ENCODE data around the gene ARFRP1.

The ARFRP1 gene

DNA sequence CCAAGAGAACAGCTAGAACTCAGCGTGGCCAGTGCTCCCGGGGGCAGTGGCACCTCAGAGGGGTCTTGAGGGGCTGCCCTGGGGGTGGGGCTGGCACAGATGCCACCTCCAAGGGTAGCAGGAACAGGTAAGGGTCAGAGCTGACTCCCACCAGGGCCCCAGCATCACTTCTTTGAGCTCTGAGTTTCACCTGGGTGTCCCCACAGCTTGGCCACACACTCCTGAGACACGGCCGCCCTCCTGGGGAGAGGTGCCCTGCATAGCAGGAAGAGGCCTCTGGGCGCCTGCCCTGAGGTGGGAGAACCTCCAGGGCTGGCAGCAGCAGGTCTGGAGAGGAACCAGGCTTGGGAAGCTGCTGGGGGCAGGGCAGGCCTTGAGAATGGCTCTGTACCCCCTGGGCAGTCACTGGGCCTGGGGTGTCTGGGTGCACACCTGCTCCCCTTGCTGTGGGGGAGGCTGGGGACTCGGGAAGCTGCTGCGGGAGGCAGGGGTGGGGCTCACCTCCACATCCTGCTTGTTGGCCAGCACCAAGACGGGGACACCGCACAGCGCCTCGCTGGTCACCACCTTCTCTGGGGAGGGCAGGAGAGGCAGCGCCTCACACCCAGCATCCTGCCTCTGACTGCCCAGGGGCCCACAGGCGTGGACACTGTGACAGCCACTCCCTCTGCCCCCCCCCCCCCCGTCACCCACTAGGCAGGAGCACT is 6.3 kb downstream of the ARFRP1 start:
- no peak for DNase-seq

DNA sequence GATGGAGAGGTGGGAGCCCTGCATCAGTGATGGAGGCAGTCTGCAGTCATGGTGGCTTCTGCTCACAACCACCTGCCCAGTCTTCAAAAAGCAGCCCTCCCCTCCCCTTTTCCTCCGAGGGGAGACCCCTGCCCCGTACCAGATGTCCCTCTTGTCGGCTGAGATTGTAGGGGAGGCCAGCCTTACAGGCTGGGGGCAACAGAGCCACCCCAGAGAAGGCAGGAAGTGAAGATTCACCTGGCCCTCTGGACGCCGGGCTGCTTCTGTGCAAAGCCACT is 6.8 kb downstream of the ARFRP1 start:
- DNase-seq = no peak

DNA sequence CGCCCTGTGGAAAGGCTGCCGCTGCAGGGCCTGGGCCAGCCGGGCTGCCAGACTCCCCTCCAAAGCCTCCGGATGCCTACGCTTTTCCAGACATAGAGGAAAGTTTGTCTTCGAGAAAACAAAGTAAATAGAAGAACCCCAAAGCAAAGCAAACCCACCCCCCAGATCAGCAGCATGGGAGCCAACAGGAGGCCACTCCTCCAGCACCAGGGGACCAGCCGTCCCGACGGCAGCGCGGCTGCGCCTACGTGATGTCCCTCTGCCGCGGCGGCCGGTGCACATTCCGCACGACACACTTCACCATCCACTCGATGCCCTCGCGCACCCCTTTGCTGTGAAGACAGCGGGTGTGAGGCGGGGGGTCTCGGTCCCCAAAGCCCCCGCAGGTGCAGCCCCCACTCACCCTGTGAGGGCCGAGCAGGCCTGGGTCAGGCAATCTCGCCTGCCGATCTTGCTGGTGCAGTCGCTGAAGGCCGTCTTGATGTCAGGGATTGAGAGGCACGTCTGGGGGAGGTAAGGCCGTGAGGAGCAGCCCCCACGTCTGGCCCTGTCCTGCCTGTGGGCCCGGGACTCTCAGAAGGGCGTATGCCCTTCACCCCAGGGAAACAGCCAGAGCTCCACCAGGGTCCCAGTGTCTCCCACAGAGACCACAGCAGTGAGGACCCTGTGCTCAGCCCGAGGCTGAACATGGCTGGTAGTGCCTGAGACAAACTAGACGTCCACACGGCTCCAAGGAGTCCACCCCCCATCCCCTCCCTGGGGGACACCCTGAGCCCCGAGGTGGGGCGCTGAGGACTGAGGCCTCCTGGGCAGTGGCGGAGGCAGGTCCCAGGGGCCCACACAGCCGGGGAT is 7.4 kb downstream of the ARFRP1 start:
- DNase-seq = no peak

GRCh38 chr20:63699466-63700198 is 8.1 kb downstream of the ARFRP1 start:
- no peak for DNase-seq

- peak; percentile 35 for DNase-seq
Measured at GRCh38 chr20:63698739-63699465, 8.9 kb downstream of the ARFRP1 start.

DNA sequence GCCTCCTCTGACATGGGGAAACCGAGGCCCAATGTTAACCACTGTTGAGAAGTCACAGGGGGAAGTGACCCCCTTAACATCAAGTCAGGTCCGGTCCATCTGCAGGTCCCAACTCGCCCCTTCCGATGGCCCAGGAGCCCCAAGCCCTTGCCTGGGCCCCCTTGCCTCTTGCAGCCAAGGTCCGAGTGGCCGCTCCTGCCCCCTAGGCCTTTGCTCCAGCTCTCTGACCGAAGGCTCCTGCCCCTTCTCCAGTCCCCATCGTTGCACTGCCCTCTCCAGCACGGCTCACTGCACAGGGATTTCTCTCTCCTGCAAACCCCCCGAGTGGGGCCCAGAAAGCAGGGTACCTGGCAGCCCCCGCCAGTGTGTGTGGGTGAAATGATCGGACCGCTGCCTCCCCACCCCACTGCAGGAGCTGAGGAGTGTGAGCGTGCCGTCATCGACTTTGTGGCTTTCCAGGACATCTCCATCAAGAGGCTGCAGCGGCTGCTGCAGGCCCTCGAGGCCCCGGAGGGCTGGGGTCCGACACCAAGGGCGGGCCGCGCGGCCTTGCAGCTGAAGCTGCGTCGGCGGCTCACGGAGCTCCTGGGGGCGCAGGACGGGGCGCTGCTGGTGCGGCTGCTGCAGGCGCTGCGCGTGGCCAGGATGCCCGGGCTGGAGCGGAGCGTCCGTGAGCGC is 9.8 kb downstream of the ARFRP1 start:
- no peak for DNase-seq

- DNase-seq = no peak
Measured at GRCh38 chr20:63697357-63697867, 10.4 kb downstream of the ARFRP1 start.

DNA sequence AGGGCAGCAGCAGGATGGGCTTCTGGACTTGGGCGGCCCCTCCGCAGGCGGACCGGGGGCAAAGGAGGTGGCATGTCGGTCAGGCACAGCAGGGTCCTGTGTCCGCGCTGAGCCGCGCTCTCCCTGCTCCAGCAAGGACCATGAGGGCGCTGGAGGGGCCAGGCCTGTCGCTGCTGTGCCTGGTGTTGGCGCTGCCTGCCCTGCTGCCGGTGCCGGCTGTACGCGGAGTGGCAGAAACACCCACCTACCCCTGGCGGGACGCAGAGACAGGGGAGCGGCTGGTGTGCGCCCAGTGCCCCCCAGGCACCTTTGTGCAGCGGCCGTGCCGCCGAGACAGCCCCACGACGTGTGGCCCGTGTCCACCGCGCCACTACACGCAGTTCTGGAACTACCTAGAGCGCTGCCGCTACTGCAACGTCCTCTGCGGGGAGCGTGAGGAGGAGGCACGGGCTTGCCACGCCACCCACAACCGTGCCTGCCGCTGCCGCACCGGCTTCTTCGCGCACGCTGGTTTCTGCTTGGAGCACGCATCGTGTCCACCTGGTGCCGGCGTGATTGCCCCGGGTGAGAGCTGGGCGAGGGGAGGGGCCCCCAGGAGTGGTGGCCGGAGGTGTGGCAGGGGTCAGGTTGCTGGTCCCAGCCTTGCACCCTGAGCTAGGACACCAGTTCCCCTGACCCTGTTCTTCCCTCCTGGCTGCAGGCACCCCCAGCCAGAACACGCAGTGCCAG is 11.0 kb downstream of the ARFRP1 start, which contains the start of gene TNFRSF6B:
Gene TNFRSF6B, plus strand, starts transcription at position 25 of the 729 bp plus-strand sequence. Its CDS starts 116 bp downstream, at position 141.
- peak; percentile 39 for DNase-seq

DNA sequence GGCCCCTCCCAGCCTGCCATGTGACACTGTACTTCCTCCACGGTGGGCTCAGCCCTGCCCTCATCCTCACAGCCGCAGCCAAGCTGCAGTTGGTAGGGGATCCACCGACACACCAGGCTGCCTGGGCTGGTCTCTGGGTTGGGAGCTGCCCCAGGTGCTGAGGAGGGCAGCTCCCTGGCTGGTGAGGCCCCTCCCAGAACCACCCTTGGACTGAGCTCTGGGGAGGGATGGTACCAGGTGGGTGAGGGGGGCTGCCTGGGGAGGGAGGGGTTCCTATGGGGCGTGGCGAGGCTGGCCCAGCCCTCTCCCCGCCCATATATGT is 11.5 kb downstream of the ARFRP1 start:
- peak; percentile 36 for DNase-seq

GRCh38 chr20:63695424-63696305 is 12.1 kb downstream of the ARFRP1 start:
- DNase-seq = no peak

DNA sequence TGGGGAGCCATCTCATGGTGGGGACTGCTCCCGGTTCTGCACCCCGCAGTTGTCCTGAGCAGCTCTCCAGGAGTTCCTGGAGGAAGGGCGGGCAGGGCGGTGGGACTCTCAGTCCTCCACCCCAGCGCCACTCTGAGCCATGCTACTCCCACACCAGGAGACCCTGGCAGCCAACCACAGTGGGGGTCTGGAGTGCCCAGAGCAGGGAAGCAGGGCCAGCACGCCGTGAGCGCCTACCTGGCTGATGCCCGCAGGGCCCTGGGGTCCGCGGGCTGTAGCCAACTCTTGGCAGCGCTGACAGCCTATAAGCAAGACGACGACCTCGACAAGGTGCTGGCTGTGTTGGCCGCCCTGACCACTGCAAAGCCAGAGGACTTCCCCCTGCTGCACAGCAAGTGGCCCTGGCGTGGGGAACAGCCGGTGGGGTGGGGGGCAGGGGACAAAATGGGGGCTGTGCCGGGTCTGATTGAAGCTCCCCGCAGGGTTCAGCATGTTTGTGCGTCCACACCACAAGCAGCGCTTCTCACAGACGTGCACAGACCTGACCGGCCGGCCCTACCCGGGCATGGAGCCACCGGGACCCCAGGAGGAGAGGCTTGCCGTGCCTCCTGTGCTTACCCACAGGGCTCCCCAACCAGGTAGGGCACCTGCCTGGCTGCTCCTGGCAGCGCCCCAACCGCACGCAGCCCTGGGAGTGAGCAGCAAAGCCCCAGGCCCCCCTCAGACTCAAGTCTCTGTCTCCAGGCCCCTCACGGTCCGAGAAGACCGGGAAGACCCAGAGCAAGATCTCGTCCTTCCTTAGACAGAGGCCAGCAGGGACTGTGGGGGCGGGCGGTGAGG is 13.0 kb downstream of the ARFRP1 start:
- no peak for DNase-seq

DNA sequence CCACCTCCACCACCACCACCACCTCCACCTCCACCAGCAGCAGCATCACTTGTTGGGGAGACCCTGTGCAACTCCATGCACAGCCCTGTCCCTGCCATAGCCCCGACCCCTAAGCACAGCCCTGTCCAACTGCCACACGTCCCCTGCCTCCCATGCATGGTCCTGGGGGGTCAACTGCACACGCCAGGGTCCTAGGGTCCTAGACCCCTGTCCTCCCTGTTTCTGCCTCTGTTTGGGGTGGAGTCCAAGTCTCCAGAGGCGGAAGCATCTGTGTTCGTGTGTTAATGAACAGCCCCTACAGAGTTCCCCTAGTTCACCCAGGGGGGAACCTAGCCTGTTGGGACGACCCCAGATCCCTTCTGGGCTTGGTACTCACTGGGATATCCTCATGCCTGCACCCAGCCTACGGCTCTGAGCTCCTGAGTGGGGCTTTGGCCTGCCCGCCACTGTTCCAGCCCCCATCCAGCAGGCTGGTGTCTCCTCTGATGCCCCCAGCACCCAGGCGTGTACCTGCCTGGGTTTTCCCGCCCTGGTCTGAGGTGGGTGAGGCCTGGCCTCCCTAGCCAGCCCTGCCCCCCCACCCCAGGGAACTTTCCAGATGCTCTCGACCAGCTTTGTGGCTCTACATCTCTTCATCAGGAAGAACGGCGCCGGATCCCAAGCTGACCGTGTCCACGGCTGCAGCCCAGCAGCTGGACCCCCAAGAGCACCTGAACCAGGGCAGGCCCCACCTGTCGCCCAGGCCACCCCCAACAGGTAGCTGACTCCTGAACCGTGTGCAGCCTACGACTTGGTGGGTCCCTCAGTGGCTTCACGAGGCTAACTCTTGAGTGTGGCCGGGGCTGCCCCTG is 13.8 kb downstream of the ARFRP1 start:
- no peak for DNase-seq

DNA sequence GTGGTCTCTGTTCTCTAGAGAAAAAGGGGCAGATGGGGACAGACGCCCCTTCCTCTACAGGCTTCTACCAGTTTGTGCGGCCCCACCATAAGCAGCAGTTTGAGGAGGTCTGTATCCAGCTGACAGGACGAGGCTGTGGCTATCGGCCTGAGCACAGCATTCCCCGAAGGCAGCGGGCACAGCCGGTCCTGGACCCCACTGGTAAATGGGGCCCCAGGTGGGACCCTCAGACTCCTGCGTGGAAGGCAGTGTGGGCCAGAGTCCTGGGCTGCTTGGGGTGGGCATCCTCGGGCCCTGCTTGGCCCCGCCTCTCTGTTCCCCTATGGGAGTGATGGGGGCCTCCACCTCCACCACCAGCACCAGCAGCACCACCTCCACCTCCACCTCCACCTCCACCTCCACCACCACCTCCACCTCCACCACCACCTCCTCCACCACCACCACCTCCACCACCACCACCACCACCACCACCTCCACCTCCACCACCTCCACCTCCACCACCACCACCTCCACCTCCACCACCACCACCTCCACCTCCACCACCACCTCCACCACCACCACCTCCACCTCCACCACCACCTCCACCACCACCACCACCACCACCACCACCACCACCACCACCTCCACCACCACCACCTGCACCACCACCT is 14.6 kb downstream of the ARFRP1 start:
- no peak for DNase-seq

GRCh38 chr20:63692436-63693082 is 15.2 kb downstream of the ARFRP1 start:
- no peak for DNase-seq

DNA sequence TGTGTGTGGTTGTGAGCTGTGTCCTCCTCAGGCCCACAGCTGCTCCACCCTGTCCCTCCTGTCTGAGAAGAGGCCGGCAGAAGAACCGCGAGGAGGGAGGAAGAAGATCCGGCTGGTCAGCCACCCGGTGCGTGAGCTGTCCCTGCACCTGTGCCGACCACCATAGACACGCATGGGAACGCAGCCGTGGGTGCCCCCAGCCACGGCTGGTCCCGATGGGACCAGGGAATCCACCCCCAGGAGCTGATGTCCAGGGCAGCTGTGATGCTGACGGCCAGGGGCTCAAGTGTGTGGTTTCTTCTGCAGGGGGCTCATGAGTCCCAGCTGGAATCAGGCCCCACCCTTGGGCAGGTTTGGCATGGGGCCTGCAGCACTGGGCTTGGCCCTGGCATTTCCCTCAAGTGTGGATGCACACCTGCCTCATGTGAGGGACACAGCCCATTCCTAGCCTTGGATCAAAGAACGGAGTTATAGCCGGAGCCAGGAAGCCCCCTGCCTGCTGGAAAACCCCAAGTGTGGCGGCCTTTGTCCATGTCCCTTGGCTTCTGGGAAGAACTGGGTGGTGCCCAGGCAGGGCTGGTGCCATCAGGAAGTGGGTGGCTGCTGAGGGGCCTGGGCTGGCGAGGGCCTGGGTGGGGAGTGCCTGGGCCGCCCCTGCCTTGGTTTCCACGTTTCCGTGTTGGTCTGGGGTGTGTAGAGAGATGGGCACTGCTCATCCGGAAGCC is 15.9 kb downstream of the ARFRP1 start:
- DNase-seq = no peak

DNA sequence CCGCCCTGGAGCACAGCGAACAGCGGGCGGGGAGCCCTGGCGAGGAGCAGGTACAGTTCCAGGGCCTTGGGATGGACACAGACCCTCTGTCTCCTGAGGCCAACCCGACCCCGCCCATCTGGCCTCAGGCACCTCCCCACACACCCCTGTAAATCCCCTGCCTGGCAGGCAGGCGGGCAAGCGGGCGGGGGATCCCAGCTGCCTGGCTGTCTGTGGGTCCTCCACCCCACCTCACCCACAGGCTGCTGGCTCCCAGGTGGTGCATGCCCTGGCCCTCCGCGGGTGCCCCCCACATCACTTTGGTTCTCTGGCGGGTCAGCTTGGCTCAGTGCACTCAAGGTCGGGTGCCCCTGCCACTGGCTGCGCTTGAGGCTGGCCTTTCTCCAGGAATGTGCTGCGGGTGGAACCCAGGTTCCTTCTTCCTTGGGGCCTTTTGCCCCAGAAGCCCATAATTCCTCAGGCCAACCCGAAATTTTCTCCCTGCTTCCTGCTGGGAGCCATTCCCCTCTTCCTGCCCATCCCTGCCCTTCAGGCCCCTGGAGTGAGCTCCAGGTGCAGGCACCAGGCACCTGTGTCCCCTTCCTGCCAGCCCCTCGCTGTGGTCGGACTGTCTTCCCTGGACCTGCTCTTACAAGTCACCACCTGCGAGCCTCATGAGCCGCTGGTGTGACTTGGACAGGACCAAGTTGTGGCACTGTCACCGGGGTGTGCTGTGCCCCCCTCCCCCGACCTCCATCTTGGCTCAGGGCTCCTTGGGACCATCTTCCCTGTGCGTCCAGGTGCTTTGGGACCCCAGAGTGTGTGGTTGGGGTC is 16.7 kb downstream of the ARFRP1 start:
- no peak for DNase-seq
